ENCODE results near the gene LCE1C.

Gene LCE1C

GRCh38 chr1:152759453-152760173 lies 46.8 kb downstream of the LCE1C start:
- DNase-seq (ENCODE audit: low read depth in 2 of 2): no peak

DNA sequence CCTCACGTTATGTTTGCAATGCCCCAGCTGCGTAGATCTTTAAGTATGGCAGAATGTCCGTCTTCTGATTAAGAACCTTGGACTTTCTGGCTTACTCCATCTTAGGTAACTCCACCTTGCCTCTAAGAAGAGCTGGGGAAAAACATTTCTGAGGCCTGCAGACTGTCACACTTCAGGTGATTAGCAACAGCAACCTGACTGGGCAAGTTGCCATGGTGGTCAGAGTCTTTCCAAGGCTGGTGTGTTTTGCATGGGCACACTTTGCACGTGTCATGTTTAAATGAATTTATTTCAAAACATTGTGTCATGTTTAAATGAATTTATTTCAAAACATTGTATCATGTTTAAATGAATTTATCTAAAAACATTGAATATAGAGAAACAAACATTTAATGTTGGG lies 47.8 kb downstream of the LCE1C start:
- no peak for DNase-seq (ENCODE audit: low read depth in 2 of 2)

GRCh38 chr1:152757747-152758146 lies 48.7 kb downstream of the LCE1C start, which contains the start of gene KPRP:
KPRP (plus strand) TSS chr1:152758025; CDS start chr1:152759589, 1,564 bp downstream.
- DNase-seq (ENCODE audit: low read depth in 2 of 2): no peak

DNA sequence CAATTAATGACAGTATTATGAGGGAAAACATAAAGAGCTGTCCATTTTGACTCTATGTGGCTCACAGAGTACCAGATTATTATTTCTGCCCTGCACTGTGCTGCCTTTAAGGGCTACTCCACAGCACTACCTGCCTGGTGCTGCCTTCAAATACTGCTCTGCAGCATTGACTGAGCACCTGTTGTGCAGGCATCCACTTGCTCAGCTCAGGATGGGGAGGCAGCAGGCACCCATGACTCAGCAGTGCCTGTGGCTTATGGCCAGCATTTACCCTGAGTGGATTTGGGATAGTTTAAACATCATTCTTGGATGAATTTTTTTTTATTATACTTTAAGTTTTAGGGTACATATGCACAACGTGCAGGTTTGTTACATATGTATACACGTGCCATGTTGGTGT lies 49.6 kb downstream of the LCE1C start:
- no peak for DNase-seq (ENCODE audit: low read depth in 2 of 2)
